Ascending aorta (tissue), 2 donors: ENCODE data around the gene VEGFC. TPM values are rescaled to one million over a fixed set of nuclear protein-coding genes. Genes with fewer than 3 reads are reported as not detected.

Experiments
- DNase-seq, 2 donors: peaks; one replicate each; pipeline ENCODE4 v3.0.0-alpha.2; 2019; ENCODE audit warnings: low spot score in 2 of 2
- H3K27ac ChIP-seq, 2 donors: fragments of 200-600 bp; sonication (generic); one replicate each; pipeline ENCODE4 v1.5.1; 2016 to 2017; ENCODE audit warnings: mild to moderate bottlenecking in 1 of 2
- H3K27me3 ChIP-seq: fragments of 200-600 bp; sonication (generic); one replicate; pipeline ENCODE4 v1.5.1; 2017
- H3K36me3 ChIP-seq, 2 donors: fragments of 200-600 bp; sonication (generic); one replicate each; pipeline ENCODE4 v1.5.1; 2016
- H3K4me1 ChIP-seq, 2 donors: fragments of 200-600 bp; sonication (generic); one replicate each; pipeline ENCODE4 v1.5.1; 2016 to 2017; ENCODE audit warnings: mild to moderate bottlenecking in 1 of 2
- H3K4me3 ChIP-seq, 2 donors: fragments of 200-600 bp; sonication (generic); one replicate each; pipeline ENCODE4 v1.5.1; 2016 to 2017; ENCODE audit warnings: mild to moderate bottlenecking in 1 of 2
- H3K9me3 ChIP-seq, 2 donors: fragments of 200-600 bp; sonication (generic); one replicate each; pipeline ENCODE4 v1.5.1; 2016
- intact Hi-C: fragments of 100-400 bp; cut with DNase I; formaldehyde crosslinking; loops from one replicate; pipeline ENCODE4 v1.15.1; 2023
- total RNA-seq: library from RNA; depleted of rRNA; stranded (reverse); fragments of >200 nt; gene quantifications from one replicate; pipeline ENCODE4 v1.1.0, GENCODE V29; 2016
- TF ChIP-seq, protein P1 (sequence below), 3 experiments: fragments of 200-600 bp in 2 of 3; fragments of 450-650 bp in 1 of 3; sonication (generic) in 2 of 3; IDR thresholded peaks; one replicate each; pipeline ENCODE4 v1.5.1; 2016 to 2019; ENCODE audit warnings: antibody characterized with exemption in 3 of 3, mild to moderate bottlenecking in 1 of 3, moderate library complexity in 1 of 3

The VEGFC gene
- total RNA-seq, 1 donor from 2014 or later, result 18.6 TPM

DNA sequence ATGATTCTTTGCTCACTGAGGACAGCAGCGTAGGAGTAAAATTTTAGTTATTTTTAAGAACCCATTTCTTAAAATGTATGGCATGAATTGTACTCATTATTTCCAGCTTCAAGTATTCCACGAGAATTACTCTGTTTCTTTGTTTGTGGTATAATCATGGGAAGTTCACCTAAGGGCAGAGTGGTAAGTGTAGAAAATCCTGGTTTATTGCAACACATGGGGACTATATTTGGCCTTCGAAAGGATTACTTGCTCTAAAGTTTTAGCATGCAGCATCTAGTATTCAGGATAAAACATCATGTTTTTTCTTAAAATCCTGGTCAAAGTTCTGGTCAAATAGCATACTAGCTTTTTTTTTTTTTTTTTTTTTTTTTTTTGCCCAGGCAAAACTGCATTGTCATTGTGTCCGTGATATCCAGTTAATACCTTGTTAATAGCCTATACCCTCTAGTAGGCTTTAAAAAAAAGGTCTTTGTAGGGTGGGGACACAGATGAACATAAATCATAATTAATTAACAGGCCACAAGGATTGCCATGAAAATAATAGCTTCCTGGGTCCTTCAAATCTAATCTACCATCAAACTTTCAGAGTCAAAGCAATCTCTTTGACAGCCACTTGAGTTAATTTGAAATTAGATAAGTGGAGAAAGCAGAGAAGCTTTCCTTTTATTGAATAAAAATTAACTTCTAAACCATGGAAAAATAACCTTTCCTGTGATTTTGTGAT, 44.6 kb upstream of the VEGFC start:
- Histone ChIP-seq H3K27ac (no peak overlapping the region), H3K4me3 (no peak overlapping the region), H3K4me1 (no peaks in the 10 kb centered on the region), H3K36me3 (no peaks in the 10 kb centered on the region), H3K27me3 (no peaks in the 10 kb centered on the region), H3K9me3 (no peaks in the 10 kb centered on the region)
- no peak for DNase-seq
- TF ChIP-seq, protein P1, sequence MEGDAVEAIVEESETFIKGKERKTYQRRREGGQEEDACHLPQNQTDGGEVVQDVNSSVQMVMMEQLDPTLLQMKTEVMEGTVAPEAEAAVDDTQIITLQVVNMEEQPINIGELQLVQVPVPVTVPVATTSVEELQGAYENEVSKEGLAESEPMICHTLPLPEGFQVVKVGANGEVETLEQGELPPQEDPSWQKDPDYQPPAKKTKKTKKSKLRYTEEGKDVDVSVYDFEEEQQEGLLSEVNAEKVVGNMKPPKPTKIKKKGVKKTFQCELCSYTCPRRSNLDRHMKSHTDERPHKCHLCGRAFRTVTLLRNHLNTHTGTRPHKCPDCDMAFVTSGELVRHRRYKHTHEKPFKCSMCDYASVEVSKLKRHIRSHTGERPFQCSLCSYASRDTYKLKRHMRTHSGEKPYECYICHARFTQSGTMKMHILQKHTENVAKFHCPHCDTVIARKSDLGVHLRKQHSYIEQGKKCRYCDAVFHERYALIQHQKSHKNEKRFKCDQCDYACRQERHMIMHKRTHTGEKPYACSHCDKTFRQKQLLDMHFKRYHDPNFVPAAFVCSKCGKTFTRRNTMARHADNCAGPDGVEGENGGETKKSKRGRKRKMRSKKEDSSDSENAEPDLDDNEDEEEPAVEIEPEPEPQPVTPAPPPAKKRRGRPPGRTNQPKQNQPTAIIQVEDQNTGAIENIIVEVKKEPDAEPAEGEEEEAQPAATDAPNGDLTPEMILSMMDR (IDR thresholded peaks at IDR 0.05), result no peak
- intact Hi-C loops, result no loop called here

DNA sequence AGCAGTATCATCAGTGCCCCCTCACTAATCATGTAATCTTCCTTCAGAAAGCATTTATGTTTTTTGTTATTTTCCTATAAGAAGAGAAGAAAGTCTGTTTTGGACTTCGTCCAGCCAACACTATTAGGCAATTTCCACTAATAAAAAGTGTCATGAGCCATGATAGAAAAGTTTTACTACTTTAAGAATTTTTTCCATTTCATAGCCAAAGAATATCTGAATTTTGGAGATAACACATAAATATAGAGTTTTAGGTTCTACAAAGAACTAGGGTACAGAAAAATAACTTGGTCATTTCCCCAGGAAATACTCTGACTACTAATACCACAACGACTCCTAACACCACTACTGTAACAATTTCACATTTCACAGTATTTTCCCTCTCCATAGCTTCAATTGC, 41.8 kb upstream of the VEGFC start:
- Histone ChIP-seq H3K36me3 (no peaks in the 10 kb centered on the region), H3K27me3 (no peaks in the 10 kb centered on the region), H3K4me3 (no peak overlapping the region), H3K4me1 (no peaks in the 10 kb centered on the region), H3K9me3 (no peaks in the 10 kb centered on the region), H3K27ac (no peak overlapping the region)
- TF ChIP-seq, protein P1 (IDR thresholded peaks at IDR 0.05), result no peak
- DNase-seq, result no peak
- intact Hi-C loops, result no loop called here

DNA sequence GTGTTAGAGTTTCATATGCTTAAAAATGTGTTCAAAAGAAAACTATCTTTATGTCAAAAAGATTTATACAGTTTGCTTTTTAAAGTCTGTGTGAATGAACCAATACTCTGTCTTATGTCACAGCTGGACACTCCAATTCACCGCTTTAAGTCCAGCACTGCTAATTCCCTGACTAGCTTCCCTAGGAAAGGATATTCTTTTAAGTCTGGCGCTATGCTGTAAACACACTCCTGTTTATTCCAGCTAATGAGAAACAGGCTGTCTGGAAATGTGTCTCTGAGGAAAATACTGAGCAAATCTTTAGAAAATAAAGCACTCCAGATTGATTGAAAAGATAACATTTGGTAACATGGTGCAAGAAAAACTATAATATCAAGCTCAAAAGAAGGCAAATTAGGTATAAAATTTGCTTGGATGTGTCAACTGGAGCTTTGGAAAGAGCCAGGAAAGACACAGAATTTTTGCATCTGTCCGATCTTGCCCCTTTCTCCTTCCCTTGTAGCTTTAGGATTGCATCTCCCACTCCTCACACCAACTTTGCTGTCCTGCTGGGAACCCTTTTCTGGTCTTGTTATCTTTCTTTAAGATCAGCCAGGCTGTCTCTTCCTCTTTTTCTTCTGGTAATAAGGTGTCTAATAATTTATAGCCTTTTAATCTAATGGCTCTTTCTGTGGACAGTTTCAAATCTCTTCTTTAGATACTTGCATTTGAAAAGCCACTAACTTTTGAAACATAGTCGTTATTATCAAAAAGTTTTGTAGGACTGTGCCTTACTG, 40.9 kb upstream of the VEGFC start:
- intact Hi-C loops, result no loop called here
- no peaks in the 10 kb centered on the region for H3K4me1 ChIP-seq
- DNase-seq, result no peak

GRCh38 chr4:176830971-176831370, 38.2 kb upstream of the VEGFC start:
- intact Hi-C loops, result no loop called here
- Histone ChIP-seq H3K27ac (no peak overlapping the region), H3K4me1 (no peaks in the 10 kb centered on the region), H3K9me3 (no peaks in the 10 kb centered on the region), H3K36me3 (no peaks in the 10 kb centered on the region), H3K27me3 (no peaks in the 10 kb centered on the region), H3K4me3 (no peak overlapping the region)
- TF ChIP-seq, protein P1 (IDR thresholded peaks at IDR 0.05), result no peak
- DNase-seq, result no peak

More for the DNA sequence above, 40.9 kb upstream of the VEGFC start:
- Histone ChIP-seq H3K27ac (no peak overlapping the region), H3K4me3 (no peak overlapping the region), H3K36me3 (no peaks in the 10 kb centered on the region), H3K27me3 (no peaks in the 10 kb centered on the region), H3K9me3 (no peaks in the 10 kb centered on the region)
- TF ChIP-seq, protein P1 (IDR thresholded peaks at IDR 0.05), result no peak

DNA sequence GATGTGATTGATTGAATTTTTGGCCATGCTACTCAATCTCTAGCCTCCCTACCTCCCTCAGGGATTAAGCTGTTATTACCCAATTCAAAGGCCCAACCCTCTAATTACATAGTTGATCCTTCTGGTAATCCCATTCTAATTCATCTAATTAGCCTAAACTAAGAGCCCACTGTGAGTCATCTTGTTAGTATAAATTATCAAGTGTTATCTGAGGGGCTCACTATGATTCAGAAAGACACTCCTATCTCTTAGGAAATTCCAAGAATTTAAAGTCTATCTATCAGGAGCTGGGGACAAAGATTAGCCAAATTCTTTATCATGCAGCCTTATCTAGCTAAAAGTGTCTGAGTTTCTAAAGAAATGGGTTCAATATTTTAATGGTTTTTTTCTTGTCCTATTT, 32.9 kb upstream of the VEGFC start:
- no peak for DNase-seq
- H3K9me3 ChIP-seq, result no peaks in the 10 kb centered on the region
- H3K4me3 ChIP-seq, result no peak overlapping the region
- H3K27ac ChIP-seq, result no peak overlapping the region
- intact Hi-C loops, result no loop called here
- no peaks in the 10 kb centered on the region for H3K4me1 ChIP-seq
- no peaks in the 10 kb centered on the region for H3K36me3 ChIP-seq
- H3K27me3 ChIP-seq, result no peaks in the 10 kb centered on the region
- TF ChIP-seq, protein P1 (IDR thresholded peaks at IDR 0.05), result no peak
